Non-pigmented ciliary epithelial cell (primary cell): ENCODE measurements around the gene PLAC1.

ENCODE experiments used
- DNase-seq: peaks from one replicate; pipeline ENCODE4 v3.0.0-alpha.2; 2010; ENCODE audit warnings: low read depth

The PLAC1 gene

GRCh38 chrX:134588806-134589205 lies 69.5 kb downstream of the PLAC1 start:
- DNase-seq: no peak

GRCh38 chrX:134580907-134581306 lies 77.4 kb downstream of the PLAC1 start:
- no peak for DNase-seq

- DNase-seq: no peak
Observed at GRCh38 chrX:134573683-134574035, 84.6 kb downstream of the PLAC1 start.

DNA sequence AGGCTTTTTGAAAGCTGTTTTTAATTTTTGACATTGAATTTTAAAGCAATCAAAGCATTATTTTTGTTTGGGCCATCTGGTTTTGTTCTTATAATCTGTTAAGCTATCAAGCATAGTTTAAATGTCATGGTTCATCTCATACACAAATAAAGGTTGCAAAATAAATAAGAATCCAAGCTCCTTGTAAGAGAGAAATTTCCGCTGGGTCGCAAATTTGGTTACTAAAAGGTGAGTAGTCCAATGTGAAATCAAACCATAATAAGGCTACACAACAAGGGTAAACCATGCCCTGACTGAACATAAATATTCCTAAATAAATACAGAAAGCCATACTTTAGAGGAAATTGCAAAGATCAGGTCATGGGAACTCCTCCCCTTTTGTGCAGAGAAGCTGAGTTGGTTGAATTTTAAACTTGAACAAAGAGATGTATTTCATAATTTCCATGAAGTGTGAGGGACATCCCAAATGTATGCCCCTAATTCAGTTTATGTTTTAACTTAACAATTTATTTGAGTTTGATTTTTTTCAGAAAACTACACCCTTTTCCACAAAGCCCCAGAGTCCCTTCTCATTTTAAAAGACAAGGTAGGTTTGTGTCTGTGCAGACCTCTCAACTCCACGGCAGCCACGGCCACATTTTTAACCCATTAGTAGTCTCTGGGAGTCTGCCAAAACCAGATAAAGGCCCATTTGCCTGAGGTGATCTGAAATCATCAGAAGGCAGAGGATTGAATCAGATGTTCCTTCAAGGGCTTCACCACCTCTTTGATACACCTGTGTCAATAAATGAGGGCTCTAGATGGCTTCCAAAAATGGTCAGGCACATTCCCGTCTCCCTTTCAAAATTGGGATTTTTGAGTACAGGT lies 85.2 kb downstream of the PLAC1 start:
- no peak for DNase-seq

DNA sequence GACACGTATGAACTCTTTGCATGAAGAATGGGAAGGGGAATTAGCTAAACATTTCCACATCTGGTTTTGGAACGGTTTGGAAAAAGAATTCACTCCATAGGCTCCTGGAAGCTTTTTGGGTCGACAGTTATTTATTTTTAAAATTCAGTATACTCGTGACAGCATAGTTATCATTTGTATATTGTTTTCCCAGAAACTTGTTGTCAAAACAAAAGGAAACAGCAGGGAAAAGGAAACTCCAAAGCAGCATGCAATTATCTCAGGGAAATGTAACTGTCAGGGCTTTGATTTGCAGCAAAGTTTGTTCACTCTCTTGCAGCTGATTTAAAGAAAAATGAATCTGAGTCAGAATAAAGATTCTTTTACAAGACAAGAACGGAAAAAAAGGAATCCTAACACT lies 86.5 kb downstream of the PLAC1 start:
- no peak for DNase-seq

DNA sequence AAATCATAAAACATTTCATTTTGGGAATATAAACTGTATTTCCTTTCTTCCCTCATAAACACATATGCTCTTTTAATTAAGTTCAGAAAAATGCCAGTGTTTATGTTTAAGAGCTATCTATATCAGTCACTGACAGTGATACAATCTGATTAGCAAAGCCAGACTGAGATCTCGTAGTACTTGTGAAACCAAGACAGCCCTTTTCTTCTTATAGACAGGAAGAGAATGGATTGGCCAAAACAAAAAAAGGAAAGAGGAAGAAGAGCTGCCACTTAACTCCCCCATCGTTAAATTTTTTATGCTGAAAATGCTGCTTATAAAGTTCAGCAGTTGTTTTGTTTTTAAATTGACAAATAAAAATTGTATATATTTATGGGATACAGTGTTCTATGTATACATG lies 87.4 kb downstream of the PLAC1 start:
- DNase-seq: no peak

- DNase-seq: no peak
Observed at GRCh38 chrX:134570509-134570846, 87.8 kb downstream of the PLAC1 start.

GRCh38 chrX:134569306-134569705 lies 89.0 kb downstream of the PLAC1 start:
- no peak for DNase-seq

- no peak for DNase-seq
Observed at GRCh38 chrX:134568285-134569016, 89.8 kb downstream of the PLAC1 start.

- no peak for DNase-seq
Observed at GRCh38 chrX:134566506-134566905, 91.8 kb downstream of the PLAC1 start.

DNA sequence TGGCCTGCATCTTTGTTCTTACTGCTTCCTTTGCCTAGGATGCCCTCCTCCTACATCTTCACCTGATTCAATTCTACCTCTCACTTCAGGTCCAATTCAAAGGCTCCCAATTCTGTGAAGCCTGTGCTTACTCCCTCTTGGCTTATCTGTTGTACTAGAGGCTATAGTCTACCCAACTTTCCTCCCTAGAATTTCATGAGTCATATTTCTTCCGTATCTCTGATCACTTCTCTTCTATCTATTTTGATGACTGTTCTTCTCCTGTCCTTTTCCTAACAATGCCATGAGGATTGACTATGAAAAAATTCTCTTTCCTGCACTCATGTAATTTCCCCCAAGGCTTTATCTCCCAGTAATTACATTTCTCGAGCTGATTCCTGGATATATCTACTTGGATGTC lies 96.3 kb downstream of the PLAC1 start:
- no peak for DNase-seq

- no peak for DNase-seq
Observed at GRCh38 chrX:134558133-134558532, 100.1 kb downstream of the PLAC1 start.

GRCh38 chrX:134554291-134554690 lies 104.0 kb downstream of the PLAC1 start:
- DNase-seq: no peak

- DNase-seq: no peak
Observed at GRCh38 chrX:134552351-134552750, 105.9 kb downstream of the PLAC1 start.

GRCh38 chrX:134551376-134552048 lies 106.8 kb downstream of the PLAC1 start:
- no peak for DNase-seq

GRCh38 chrX:134548257-134549201 lies 109.7 kb downstream of the PLAC1 start:
- DNase-seq: no peak

DNA sequence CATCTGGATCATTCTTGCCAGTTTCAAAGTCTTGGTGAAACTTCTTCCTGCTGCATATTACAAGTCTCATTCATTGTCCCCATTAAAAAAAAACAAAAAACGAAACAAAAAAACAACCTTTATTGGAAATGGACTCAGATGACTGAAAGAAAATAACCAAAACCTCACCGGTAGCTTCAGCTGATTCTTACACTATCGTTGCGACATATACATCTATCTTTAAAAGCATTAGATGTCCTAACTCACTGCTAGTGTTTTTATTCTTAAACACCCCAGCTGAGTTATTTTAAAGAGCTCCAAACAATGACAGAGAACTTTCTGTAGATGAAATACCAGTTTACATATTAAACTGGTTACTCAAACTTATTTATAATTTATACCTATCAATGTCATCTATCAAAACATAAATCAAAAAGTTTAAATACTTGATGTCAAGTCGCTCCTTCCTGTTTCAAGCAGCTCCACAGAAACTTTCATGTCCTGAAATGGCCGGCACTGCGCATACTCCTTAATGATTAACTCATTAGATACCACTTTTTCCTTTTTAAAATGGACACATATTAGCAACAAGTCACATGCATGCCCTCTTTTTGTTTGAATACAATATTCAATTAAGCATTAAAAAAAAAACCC lies 111.1 kb downstream of the PLAC1 start:
- no peak for DNase-seq

GRCh38 chrX:134546187-134546586 lies 112.1 kb downstream of the PLAC1 start:
- no peak for DNase-seq

- DNase-seq: no peak
Observed at GRCh38 chrX:134545510-134545909, 112.8 kb downstream of the PLAC1 start.

DNA sequence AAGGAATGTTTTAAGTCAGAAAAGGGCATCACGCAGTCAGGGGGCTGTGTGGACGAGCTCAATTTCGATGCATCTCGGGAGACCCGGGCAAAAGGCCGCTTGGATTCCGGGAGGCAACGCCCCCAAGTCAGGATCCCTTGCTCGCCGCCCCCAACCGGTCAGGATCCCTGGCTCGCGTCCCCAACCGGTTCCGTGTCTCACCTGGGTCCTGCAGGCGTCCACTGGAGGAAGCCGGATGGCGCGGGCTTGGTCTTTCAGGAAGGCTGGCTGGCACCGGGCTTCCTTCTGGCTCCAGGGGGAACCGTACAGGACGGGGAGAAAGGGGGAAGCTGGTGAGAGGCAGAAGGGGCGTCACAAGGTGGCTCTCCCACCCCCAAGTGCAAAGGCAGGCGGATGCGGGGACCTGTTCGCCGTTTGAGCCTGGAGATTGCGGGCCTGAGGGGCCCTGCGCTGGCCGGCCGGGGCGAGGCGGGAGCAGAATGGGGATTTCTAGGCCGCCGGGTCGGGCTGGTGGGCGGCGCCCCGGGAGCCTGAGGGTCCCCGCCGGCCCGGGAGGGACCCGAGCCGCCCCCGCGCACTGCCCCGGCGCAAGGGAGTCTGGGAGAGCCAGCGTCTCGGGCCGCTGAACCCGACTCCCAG lies 113.6 kb downstream of the PLAC1 start:
- DNase-seq: no peak

DNA sequence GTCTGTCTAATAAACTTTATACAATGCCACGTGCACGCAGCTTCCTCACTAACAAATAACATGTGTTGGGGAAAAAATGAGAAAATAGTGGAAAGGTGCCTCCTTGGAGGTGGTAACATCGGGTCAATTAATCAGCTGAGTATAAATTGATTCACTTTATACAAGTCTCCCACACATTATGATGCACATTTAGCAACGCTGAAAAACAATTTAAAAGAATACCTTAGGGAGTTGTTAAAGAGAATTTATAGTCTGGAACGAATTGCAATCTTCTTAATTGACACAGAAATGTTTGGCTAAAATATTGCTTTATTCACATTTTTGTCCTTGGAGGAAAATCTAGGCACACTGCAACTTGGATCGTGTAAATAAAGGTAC lies 114.1 kb downstream of the PLAC1 start:
- DNase-seq: no peak
